HepG2 (cell line): ENCODE measurements around the gene H1-8. TPM values are rescaled to one million over a fixed set of nuclear protein-coding genes. Genes with fewer than 3 reads are reported as not detected.

ENCODE experiments used
- KLF9 ChIP-seq: IDR thresholded peaks from 2 replicates; pipeline ENCODE4 v1.6.1; 2016; ENCODE audit warnings: low read depth
- KMT2B ChIP-seq: IDR thresholded peaks from 2 replicates; pipeline ENCODE4 v1.6.1; 2016; ENCODE audit warnings: missing genetic modification reagents, missing compliant biosample characterization
- SMAD3 ChIP-seq: sonication (generic); formaldehyde crosslinking; IDR thresholded peaks from 2 replicates; pipeline ENCODE4 v1.4.0; 2020; ENCODE audit warnings: missing genetic modification reagents
- XRCC5 ChIP-seq: fragments of 200-400 bp; formaldehyde crosslinking; optimal IDR thresholded peaks from 2 replicates; pipeline ENCODE3; 2017; ENCODE audit warnings: mild to moderate bottlenecking, low read length
- ZMAT3 ChIP-seq: sonication (generic); formaldehyde crosslinking; conservative IDR thresholded peaks from 2 replicates; pipeline ENCODE4 v1.7.0; 2021; ENCODE audit warnings: missing genetic modification reagents
- ZNF232 ChIP-seq: sonication (generic); formaldehyde crosslinking; IDR thresholded peaks from 2 replicates; pipeline ENCODE4 v1.4.0; 2020; ENCODE audit warnings: missing genetic modification reagents, borderline replicate concordance
- ZNF564 ChIP-seq: sonication (generic); formaldehyde crosslinking; IDR thresholded peaks from 2 replicates; pipeline ENCODE4 v1.8.1; 2023; ENCODE audit warnings: mild to moderate bottlenecking, missing genetic modification reagents
- polyA plus RNA-seq, 8 experiments: library from polyadenylated mRNA; depleted of rRNA in 3 of 8; stranded (reverse) in 7 of 8; unstranded in 1 of 8; fragments of >200 nt; fragmentation: Illumina TruSeq in 4 of 8; extraction: Trizol in 4 of 8; gene quantifications; 2 replicates each; pipeline versions ENCODE4 v1.2.1 to v1.2.3, GENCODE V29; 2011 to 2016; ENCODE audit warnings: low read depth in 4 of 8, missing spikeins in 1 of 8, mixed read lengths in 1 of 8; ENCODE audit not compliant: insufficient read depth in 1 of 8
- total RNA-seq, 5 experiments: library from RNA; depleted of rRNA; stranded (reverse); fragments of >200 nt; fragmentation: Illumina TruSeq; extraction: Trizol; gene quantifications; 2 replicates each; pipeline ENCODE4 v1.2.3, GENCODE V29; 2016; ENCODE audit warnings: low read depth in 1 of 5
- TF ChIP-seq, protein P1 (sequence below): sonication (generic); formaldehyde crosslinking; IDR thresholded peaks from 2 replicates; pipeline ENCODE4 v1.4.0; 2020; ENCODE audit warnings: low read depth, missing genetic modification reagents
- TF ChIP-seq, protein P2 (sequence below): sonication (generic); formaldehyde crosslinking; IDR thresholded peaks from 2 replicates; pipeline ENCODE4 v1.4.0; 2020; ENCODE audit warnings: mild to moderate bottlenecking, missing genetic modification reagents
- TF ChIP-seq, protein P3 (sequence below): sonication (generic); formaldehyde crosslinking; IDR thresholded peaks from 2 replicates; pipeline ENCODE4 v1.5.0; 2020; ENCODE audit warnings: mild to moderate bottlenecking, missing genetic modification reagents
- TF ChIP-seq, protein P4 (sequence below): IDR thresholded peaks from 2 replicates; pipeline ENCODE4 v1.6.1; 2016; ENCODE audit warnings: low read depth

H1-8 gene
- total and polyA plus RNA-seq, 2 of the 13 experiments (the other 11 are each of a cell fraction or from before 2014, with no cell fraction given) = 0.08 TPM; not detected in 1

DNA sequence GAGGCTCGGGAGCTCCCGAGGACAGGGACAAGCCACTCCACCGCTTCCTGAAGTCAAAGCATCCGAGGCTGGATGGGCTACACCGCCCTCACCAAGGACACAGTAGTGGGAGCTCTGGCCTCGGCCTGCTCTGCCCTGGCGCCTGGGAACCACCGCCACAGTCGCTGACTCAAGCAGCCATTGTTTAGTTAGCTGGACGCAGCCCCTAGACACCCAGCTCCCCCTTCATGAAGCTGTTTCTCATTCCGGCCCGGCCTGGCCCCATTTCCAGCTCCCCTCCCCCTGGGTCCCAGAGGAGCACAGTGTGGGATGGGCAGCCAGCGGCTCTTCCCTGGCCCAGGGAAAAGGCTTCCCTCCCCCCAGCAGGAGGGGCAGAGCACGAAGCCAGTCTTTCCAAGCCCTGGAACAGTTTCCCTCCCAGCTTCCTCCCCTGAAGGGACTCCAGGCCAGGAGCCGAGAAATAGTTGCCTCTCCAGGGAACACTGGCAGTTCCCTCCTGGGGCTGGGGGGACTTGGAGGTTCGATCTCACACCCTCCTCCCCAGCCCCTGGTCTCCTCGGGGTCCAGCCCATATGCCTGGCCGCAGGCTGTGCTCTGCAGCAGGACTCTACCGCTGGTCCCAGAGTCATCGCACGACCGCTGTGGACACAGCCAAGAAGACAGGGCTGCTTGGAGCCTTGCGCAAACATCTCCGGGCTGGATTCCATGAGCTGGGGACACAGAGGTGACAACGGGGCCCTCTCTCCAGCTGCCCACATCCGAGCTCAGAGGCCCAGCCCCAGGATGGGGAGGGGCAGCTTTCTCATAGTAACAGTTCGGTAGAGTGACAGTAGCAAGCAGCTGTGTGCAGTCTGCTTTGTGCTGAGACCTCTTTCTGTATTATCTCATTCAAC is 53.5 kb downstream of the H1-8 start (continued):
- TF ChIP-seq, protein P1, sequence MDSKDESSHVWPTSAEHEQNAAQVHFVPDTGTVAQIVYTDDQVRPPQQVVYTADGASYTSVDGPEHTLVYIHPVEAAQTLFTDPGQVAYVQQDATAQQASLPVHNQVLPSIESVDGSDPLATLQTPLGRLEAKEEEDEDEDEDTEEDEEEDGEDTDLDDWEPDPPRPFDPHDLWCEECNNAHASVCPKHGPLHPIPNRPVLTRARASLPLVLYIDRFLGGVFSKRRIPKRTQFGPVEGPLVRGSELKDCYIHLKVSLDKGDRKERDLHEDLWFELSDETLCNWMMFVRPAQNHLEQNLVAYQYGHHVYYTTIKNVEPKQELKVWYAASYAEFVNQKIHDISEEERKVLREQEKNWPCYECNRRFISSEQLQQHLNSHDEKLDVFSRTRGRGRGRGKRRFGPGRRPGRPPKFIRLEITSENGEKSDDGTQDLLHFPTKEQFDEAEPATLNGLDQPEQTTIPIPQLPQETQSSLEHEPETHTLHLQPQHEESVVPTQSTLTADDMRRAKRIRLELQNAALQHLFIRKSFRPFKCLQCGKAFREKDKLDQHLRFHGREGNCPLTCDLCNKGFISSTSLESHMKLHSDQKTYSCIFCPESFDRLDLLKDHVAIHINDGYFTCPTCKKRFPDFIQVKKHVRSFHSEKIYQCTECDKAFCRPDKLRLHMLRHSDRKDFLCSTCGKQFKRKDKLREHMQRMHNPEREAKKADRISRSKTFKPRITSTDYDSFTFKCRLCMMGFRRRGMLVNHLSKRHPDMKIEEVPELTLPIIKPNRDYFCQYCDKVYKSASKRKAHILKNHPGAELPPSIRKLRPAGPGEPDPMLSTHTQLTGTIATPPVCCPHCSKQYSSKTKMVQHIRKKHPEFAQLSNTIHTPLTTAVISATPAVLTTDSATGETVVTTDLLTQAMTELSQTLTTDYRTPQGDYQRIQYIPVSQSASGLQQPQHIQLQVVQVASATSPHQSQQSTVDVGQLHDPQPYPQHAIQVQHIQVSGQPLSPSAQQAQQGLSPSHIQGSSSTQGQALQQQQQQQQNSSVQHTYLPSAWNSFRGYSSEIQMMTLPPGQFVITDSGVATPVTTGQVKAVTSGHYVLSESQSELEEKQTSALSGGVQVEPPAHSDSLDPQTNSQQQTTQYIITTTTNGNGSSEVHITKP = peak; percentile 17; the same call in 1 of the 2 replicates
- TF ChIP-seq, protein P2, sequence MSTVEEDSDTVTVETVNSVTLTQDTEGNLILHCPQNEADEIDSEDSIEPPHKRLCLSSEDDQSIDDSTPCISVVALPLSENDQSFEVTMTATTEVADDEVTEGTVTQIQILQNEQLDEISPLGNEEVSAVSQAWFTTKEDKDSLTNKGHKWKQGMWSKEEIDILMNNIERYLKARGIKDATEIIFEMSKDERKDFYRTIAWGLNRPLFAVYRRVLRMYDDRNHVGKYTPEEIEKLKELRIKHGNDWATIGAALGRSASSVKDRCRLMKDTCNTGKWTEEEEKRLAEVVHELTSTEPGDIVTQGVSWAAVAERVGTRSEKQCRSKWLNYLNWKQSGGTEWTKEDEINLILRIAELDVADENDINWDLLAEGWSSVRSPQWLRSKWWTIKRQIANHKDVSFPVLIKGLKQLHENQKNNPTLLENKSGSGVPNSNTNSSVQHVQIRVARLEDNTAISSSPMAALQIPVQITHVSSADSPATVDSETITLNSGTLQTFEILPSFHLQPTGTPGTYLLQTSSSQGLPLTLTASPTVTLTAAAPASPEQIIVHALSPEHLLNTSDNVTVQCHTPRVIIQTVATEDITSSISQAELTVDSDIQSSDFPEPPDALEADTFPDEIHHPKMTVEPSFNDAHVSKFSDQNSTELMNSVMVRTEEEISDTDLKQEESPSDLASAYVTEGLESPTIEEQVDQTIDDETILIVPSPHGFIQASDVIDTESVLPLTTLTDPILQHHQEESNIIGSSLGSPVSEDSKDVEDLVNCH (CRISPR knock-in tag) = no peak
- TF ChIP-seq SMAD3 (CRISPR knock-in tag) (peak; percentile 13; the same call in 1 of the 2 replicates), KLF9 (peak; percentile 45; the same call in 1 of the 2 replicates), ZMAT3 (CRISPR knock-in tag) (peak; percentile 91), KMT2B (peak; percentile 34; the same call in 1 of the 2 replicates), ZNF564 (CRISPR knock-in tag) (peak; percentile 60; the same call in 1 of the 2 replicates), ZNF232 (CRISPR knock-in tag) (no peak), XRCC5 (peak; percentile 43)
- TF ChIP-seq, protein P3, sequence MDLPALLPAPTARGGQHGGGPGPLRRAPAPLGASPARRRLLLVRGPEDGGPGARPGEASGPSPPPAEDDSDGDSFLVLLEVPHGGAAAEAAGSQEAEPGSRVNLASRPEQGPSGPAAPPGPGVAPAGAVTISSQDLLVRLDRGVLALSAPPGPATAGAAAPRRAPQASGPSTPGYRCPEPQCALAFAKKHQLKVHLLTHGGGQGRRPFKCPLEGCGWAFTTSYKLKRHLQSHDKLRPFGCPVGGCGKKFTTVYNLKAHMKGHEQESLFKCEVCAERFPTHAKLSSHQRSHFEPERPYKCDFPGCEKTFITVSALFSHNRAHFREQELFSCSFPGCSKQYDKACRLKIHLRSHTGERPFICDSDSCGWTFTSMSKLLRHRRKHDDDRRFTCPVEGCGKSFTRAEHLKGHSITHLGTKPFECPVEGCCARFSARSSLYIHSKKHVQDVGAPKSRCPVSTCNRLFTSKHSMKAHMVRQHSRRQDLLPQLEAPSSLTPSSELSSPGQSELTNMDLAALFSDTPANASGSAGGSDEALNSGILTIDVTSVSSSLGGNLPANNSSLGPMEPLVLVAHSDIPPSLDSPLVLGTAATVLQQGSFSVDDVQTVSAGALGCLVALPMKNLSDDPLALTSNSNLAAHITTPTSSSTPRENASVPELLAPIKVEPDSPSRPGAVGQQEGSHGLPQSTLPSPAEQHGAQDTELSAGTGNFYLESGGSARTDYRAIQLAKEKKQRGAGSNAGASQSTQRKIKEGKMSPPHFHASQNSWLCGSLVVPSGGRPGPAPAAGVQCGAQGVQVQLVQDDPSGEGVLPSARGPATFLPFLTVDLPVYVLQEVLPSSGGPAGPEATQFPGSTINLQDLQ (CRISPR knock-in tag) = 0 out of 2 replicates have a peak, but pooled peaks have one; percentile 46
- TF ChIP-seq, protein P4, sequence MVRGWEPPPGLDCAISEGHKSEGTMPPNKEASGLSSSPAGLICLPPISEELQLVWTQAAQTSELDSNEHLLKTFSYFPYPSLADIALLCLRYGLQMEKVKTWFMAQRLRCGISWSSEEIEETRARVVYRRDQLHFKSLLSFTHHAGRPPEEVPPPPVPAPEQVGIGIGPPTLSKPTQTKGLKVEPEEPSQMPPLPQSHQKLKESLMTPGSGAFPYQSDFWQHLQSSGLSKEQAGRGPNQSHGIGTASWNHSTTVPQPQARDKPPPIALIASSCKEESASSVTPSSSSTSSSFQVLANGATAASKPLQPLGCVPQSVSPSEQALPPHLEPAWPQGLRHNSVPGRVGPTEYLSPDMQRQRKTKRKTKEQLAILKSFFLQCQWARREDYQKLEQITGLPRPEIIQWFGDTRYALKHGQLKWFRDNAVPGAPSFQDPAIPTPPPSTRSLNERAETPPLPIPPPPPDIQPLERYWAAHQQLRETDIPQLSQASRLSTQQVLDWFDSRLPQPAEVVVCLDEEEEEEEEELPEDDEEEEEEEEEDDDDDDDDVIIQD (CRISPR knock-in tag) = no peak; the same call in 1 of the 2 replicates
